HepG2 (cell line): ENCODE data around the gene NEK11. TPM values are rescaled to one million over a fixed set of nuclear protein-coding genes. Genes with fewer than 3 reads are reported as not detected.

ENCODE experiments used
- ATAC-seq: fragments of 200-7000 bp; cut with Tn5 transposase; 3 replicates; pipeline ENCODE4 v1.9.1; 2020; ENCODE audit warnings: mild to moderate bottlenecking, moderate library complexity
- BruUV-seq: library from RNA; stranded (reverse); fragments of 400-500 nt; replicated peaks from 2 replicates; lab custom pipeline; 2021; lab: Mats Ljungman, UMichigan
- CTCF ChIA-PET: fragments of 300-600 bp; formaldehyde crosslinking; extraction: SDS; loops from one replicate; lab custom pipeline; 2021; ENCODE audit warnings: low total read pairs, inconsistent platforms, low intra/inter-chr PET ratio; lab: Yijun Ruan, JAX
- POLR2A ChIA-PET: fragments of 350-600 bp; sonication (Branson Sonifier 250); formaldehyde crosslinking; loops from one replicate; lab custom pipeline; 2020; ENCODE audit warnings: antibody characterized with exemption, inconsistent platforms; lab: Yijun Ruan, JAX
- DNase-seq: peaks from one replicate; pipeline ENCODE4 v3.0.0-alpha.2; 2015; ENCODE audit warnings: low spot score
- FAIRE-seq: peaks from 3 replicates; lab custom pipeline; 2011; peaks lifted over from hg19 to GRCh38; lab: Jason Lieb, UNC
- H2AFZ ChIP-seq: one replicate; pipeline ENCODE4 v1.6.1; 2011; ENCODE audit warnings: low read length, inconsistent platforms
- H3K27ac ChIP-seq: fragments of 300-600 bp; 3 replicates; pipeline ENCODE4 v1.8.0; 2011; ENCODE audit warnings: mixed run types, mild to moderate bottlenecking, mixed read lengths, low read length, inconsistent platforms; ENCODE audit not compliant: insufficient read depth; ENCODE audit errors: extremely low read length
- H3K27me3 ChIP-seq, 2 experiments: fragments of 200-600 bp in 1 of 2; 2 replicates in 1 of 2; 3 replicates in 1 of 2; pipeline versions ENCODE4 v1.6.0 to v1.8.0; 2011; ENCODE audit warnings: low read length in 2 of 2, mild to moderate bottlenecking in 2 of 2, moderate library complexity in 2 of 2, inconsistent platforms in 1 of 2; ENCODE audit not compliant: insufficient read depth in 2 of 2, control insufficient read depth in 1 of 2
- H3K36me3 ChIP-seq, 2 experiments: fragments of 200-600 bp in 1 of 2; replicated peaks in 1 of 2; 2 replicates in 1 of 2; 3 replicates in 1 of 2; pipeline versions ENCODE4 v1.5.1 to v1.8.0; 2011; ENCODE audit warnings: low read length in 2 of 2, inconsistent platforms in 1 of 2; ENCODE audit not compliant: insufficient read depth in 2 of 2, control insufficient read depth in 1 of 2
- H3K4me1 ChIP-seq: 2 replicates; pipeline ENCODE4 v1.5.1; 2012; ENCODE audit warnings: low read length, inconsistent platforms; ENCODE audit not compliant: insufficient read depth
- H3K4me2 ChIP-seq: 2 replicates; pipeline ENCODE4 v1.6.0; 2011; ENCODE audit warnings: low read depth, low read length, inconsistent platforms
- H3K4me3 ChIP-seq, 3 experiments: fragments of 200-600 bp in 1 of 3; sonication (generic), shearing (Covaris generic) in 1 of 3; replicated peaks in 1 of 3; 2 replicates each; pipeline ENCODE4 v1.5.1; 2011 to 2016; ENCODE audit warnings: low read length in 3 of 3, inconsistent platforms in 2 of 3, low read depth in 2 of 3, mild to moderate bottlenecking in 2 of 3, control low read depth in 1 of 3, mixed read lengths in 1 of 3; ENCODE audit not compliant: insufficient read depth in 1 of 3
- H3K79me2 ChIP-seq: one replicate; pipeline ENCODE4 v1.6.1; 2011; ENCODE audit warnings: low read length, inconsistent platforms; ENCODE audit not compliant: insufficient read depth
- H3K9ac ChIP-seq: 2 replicates; pipeline ENCODE4 v1.6.0; 2011; ENCODE audit warnings: mild to moderate bottlenecking, low read depth, low read length, inconsistent platforms; ENCODE audit not compliant: insufficient read depth
- H3K9me3 ChIP-seq: 2 replicates; pipeline ENCODE4 v1.5.1; 2012; ENCODE audit warnings: mild to moderate bottlenecking, low read length
- H4K20me1 ChIP-seq: 2 replicates; pipeline ENCODE4 v1.6.0; 2011; ENCODE audit warnings: inconsistent platforms, mild to moderate bottlenecking, low read length, moderate library complexity; ENCODE audit not compliant: insufficient read depth
- AGO1 ChIP-seq: fragments of 200-400 bp; formaldehyde crosslinking; IDR thresholded peaks from 2 replicates; pipeline ENCODE4 v1.6.1; 2017; ENCODE audit warnings: mild to moderate bottlenecking, low read depth, low read length, moderate library complexity; ENCODE audit not compliant: poor library complexity, severe bottlenecking
- ATF1 ChIP-seq: IDR thresholded peaks from 2 replicates; pipeline ENCODE4 v1.6.1; 2016; ENCODE audit warnings: mild to moderate bottlenecking, control low read depth
- ELF3 ChIP-seq: IDR thresholded peaks from 2 replicates; pipeline ENCODE4 v1.6.1; 2016; ENCODE audit warnings: missing genetic modification reagents, missing compliant biosample characterization
- FOXA3 ChIP-seq: IDR thresholded peaks from 2 replicates; pipeline ENCODE4 v1.6.1; 2016; ENCODE audit warnings: missing genetic modification reagents, missing compliant biosample characterization
- HNF4A ChIP-seq: sonication (generic); formaldehyde crosslinking; IDR thresholded peaks from 2 replicates; pipeline ENCODE4 v1.4.0; 2020; ENCODE audit warnings: missing genetic modification reagents
- HNF4G ChIP-seq, 2 experiments: sonication (generic) in 1 of 2; formaldehyde crosslinking in 1 of 2; IDR thresholded peaks; 2 replicates each; pipeline versions ENCODE4 v1.4.0 to v1.6.1; 2011 to 2020; ENCODE audit warnings: borderline replicate concordance in 2 of 2, low read depth in 2 of 2, mild to moderate bottlenecking in 2 of 2, low read length in 1 of 2, missing genetic modification reagents in 1 of 2, moderate library complexity in 1 of 2
- KLF6 ChIP-seq: IDR thresholded peaks from 2 replicates; pipeline ENCODE4 v1.8.0; 2016; ENCODE audit warnings: missing biosample characterization, missing genetic modification reagents
- MYNN ChIP-seq: sonication (generic); formaldehyde crosslinking; IDR thresholded peaks from 2 replicates; pipeline ENCODE4 v1.4.0; 2020; ENCODE audit warnings: mild to moderate bottlenecking, low read depth, missing genetic modification reagents
- NCOR1 ChIP-seq: fragments of 200-600 bp; sonication (generic); IDR thresholded peaks from 2 replicates; pipeline ENCODE4 v1.7.0; 2017; ENCODE audit warnings: antibody characterized with exemption, low read length, borderline replicate concordance
- NR2C2 ChIP-seq: sonication (generic); formaldehyde crosslinking; IDR thresholded peaks from 2 replicates; pipeline ENCODE4 v1.4.0; 2020; ENCODE audit warnings: missing genetic modification reagents, mild to moderate bottlenecking, moderate library complexity, borderline replicate concordance
- POLR2A ChIP-seq, 2 experiments: IDR thresholded peaks; 2 replicates each; pipeline ENCODE4 v1.6.1; 2011; ENCODE audit warnings: low read depth in 2 of 2, low read length in 2 of 2, mild to moderate bottlenecking in 1 of 2, moderate library complexity in 1 of 2; ENCODE audit not compliant: insufficient read depth in 1 of 2
- PRPF4 ChIP-seq: fragments of 200-400 bp; formaldehyde crosslinking; IDR thresholded peaks from 2 replicates; pipeline ENCODE4 v1.6.1; 2016; ENCODE audit warnings: low read length, low read depth; ENCODE audit not compliant: poor library complexity, severe bottlenecking
- TBX3 ChIP-seq: fragments of 450-650 bp; IDR thresholded peaks from 2 replicates; pipeline ENCODE4 v1.6.1; 2017; ENCODE audit warnings: antibody characterized with exemption, mild to moderate bottlenecking, inconsistent platforms, borderline replicate concordance
- ZNF430 ChIP-seq: sonication (generic); formaldehyde crosslinking; IDR thresholded peaks from 2 replicates; pipeline ENCODE4 v1.9.0; 2021; ENCODE audit warnings: mild to moderate bottlenecking, missing genetic modification reagents
- ZNF546 ChIP-seq: sonication (generic); formaldehyde crosslinking; conservative IDR thresholded peaks from 2 replicates; pipeline ENCODE4 v1.8.1; 2023; ENCODE audit warnings: mild to moderate bottlenecking, missing genetic modification reagents
- ZNF547 ChIP-seq: sonication (generic); formaldehyde crosslinking; IDR thresholded peaks from 2 replicates; pipeline ENCODE4 v1.5.1; 2020; ENCODE audit warnings: mild to moderate bottlenecking, missing genetic modification reagents
- ZNF784 ChIP-seq: sonication (generic); formaldehyde crosslinking; IDR thresholded peaks from 2 replicates; pipeline ENCODE4 v1.5.1; 2020; ENCODE audit warnings: missing genetic modification reagents, mild to moderate bottlenecking, borderline replicate concordance
- WGBS: methylation state at CpG from one replicate; pipeline ENCODE4 v1.1.6; 2017; ENCODE audit warnings: low lambda C conversion rate; 5-methylcytosine and 5-hydroxymethylcytosine counted together
- in situ Hi-C: cut with HindIII; loops from 2 replicates; pipeline ENCODE4 v1.10.0; 2017; ENCODE audit warnings: low pct_unique_long_range_greater_than_20kb; ENCODE audit not compliant: extremely low pct_ligation_motif_present
- intact Hi-C: fragments of 100-400 bp; cut with micrococcal nuclease; formaldehyde crosslinking; loops from one replicate; pipeline ENCODE4 v1.10.0; 2022; ENCODE audit not compliant: unreplicated experiment
- polyA plus RNA-seq, 8 experiments: library from polyadenylated mRNA; depleted of rRNA in 3 of 8; stranded (reverse) in 7 of 8; unstranded in 1 of 8; fragments of >200 nt; fragmentation: Illumina TruSeq in 4 of 8; extraction: Trizol in 4 of 8; gene quantifications; 2 replicates each; pipeline versions ENCODE4 v1.2.1 to v1.2.3, GENCODE V29; 2011 to 2016; ENCODE audit warnings: low read depth in 4 of 8, missing spikeins in 1 of 8, mixed read lengths in 1 of 8; ENCODE audit not compliant: insufficient read depth in 1 of 8
- total RNA-seq, 5 experiments: library from RNA; depleted of rRNA; stranded (reverse); fragments of >200 nt; fragmentation: Illumina TruSeq; extraction: Trizol; gene quantifications; 2 replicates each; pipeline ENCODE4 v1.2.3, GENCODE V29; 2016; ENCODE audit warnings: low read depth in 1 of 5
- TF ChIP-seq, protein P1 (sequence below): sonication (generic); formaldehyde crosslinking; conservative IDR thresholded peaks from 2 replicates; pipeline ENCODE4 v1.4.0; 2020; ENCODE audit warnings: mild to moderate bottlenecking, missing genetic modification reagents, moderate library complexity

The NEK11 gene
- total and polyA plus RNA-seq, 2 of the 13 experiments (the other 11 are each of a cell fraction or from before 2014, with no cell fraction given), result 0.95 to 2.2 TPM

DNA sequence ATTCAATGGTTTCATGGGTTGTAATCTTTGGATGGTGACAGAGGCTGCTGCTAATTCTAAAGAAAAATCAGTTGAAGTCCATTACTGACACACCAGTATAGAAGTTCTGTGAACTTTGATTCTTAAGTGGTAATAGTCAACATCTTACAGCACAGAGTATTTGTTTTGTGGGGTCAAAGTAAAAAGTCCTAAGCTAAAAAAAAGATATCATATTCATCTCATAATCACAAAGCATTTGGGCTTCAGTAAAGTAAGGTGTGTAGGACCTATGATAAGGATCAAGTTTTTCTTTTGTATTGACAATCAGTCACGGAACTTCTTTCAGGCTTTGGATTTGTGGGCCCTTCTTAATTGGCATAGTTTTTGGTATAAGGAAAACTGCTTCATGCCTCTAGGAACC, 1.1 kb upstream of the NEK11 start:
- ChIA-PET POLR2A (interaction anchor here (1.4 to 2.0 kb wide), 3 partner anchors 132 to 1004 kb away, joined by 3 to 14 read pairs (median 13); partner anchors contain the start of genes ATP2C1 and NUDT16), CTCF (no interaction called here)
- WGBS, result 69% methylated on average over 1 of the region's 1 CpG
- peak overlapping the region; percentile 84; the same call in 1 of the 2 replicates for H3K9ac ChIP-seq
- ATAC-seq (no peak), FAIRE-seq (no peak), DNase-seq (no peak)
- H3K36me3 ChIP-seq, result no peaks in the 10 kb centered on the region; a peak in 1 of 5 replicates
- H2AFZ ChIP-seq, result no peak overlapping the region
- H3K79me2 ChIP-seq, result no peaks in the 10 kb centered on the region
- peaks cover 20% of the 10 kb centered on the region for H3K4me1 ChIP-seq
- no peaks in the 10 kb centered on the region for H4K20me1 ChIP-seq
- peak overlapping the region in 2 of 3 experiments; percentile 67 to 81; a peak in 3 of 6 replicates for H3K4me3 ChIP-seq
- no peaks in the 10 kb centered on the region for H3K9me3 ChIP-seq
- no peaks in the 10 kb centered on the region for H3K27me3 ChIP-seq
- TF ChIP-seq ZNF430 (CRISPR knock-in tag) (no peak), KLF6 (CRISPR knock-in tag) (0 out of 2 replicates have a peak, but pooled peaks have one; percentile 34), ZNF546 (CRISPR knock-in tag) (no peak), FOXA3 (CRISPR knock-in tag) (0 out of 2 replicates have a peak, but pooled peaks have one; percentile 10), NR2C2 (no peak), AGO1 (no peak), ZNF784 (CRISPR knock-in tag) (no peak), NCOR1 (peak; percentile 51; the same call in 1 of the 2 replicates), TBX3 (no peak), HNF4G (IDR thresholded peaks at IDR 0.05; ENCODE audit: borderline replicate concordance, low read depth, low read length) (peak; percentile 52; the same call in 1 of the 2 replicates), HNF4G (CRISPR knock-in tag; IDR thresholded peaks at IDR 0.05; ENCODE audit: borderline replicate concordance, low read depth) (no peak), MYNN (no peak), ZNF547 (CRISPR knock-in tag) (no peak), HNF4A (CRISPR knock-in tag) (peak; percentile 73), PRPF4 (peak; percentile 16), ELF3 (no peak), ATF1 (CRISPR knock-in tag) (0 out of 2 replicates have a peak, but pooled peaks have one; percentile 5), POLR2A (IDR thresholded peaks at IDR 0.05; ENCODE audit: insufficient read depth in 1 of 2, low read depth in 2 of 2, low read length in 2 of 2) (0 out of 4 replicates have a peak, but pooled peaks of 1 of the 2 experiments have one; percentile 19)
- TF ChIP-seq, protein P1, sequence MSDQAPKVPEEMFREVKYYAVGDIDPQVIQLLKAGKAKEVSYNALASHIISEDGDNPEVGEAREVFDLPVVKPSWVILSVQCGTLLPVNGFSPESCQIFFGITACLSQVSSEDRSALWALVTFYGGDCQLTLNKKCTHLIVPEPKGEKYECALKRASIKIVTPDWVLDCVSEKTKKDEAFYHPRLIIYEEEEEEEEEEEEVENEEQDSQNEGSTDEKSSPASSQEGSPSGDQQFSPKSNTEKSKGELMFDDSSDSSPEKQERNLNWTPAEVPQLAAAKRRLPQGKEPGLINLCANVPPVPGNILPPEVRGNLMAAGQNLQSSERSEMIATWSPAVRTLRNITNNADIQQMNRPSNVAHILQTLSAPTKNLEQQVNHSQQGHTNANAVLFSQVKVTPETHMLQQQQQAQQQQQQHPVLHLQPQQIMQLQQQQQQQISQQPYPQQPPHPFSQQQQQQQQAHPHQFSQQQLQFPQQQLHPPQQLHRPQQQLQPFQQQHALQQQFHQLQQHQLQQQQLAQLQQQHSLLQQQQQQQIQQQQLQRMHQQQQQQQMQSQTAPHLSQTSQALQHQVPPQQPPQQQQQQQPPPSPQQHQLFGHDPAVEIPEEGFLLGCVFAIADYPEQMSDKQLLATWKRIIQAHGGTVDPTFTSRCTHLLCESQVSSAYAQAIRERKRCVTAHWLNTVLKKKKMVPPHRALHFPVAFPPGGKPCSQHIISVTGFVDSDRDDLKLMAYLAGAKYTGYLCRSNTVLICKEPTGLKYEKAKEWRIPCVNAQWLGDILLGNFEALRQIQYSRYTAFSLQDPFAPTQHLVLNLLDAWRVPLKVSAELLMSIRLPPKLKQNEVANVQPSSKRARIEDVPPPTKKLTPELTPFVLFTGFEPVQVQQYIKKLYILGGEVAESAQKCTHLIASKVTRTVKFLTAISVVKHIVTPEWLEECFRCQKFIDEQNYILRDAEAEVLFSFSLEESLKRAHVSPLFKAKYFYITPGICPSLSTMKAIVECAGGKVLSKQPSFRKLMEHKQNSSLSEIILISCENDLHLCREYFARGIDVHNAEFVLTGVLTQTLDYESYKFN, result peak; percentile 43
- intact Hi-C loops, result no loop called here
- in situ Hi-C loops, result loop anchor here (25.0 kb wide), 2 partner anchors 462 to 987 kb away; no protein-coding TSS in a partner anchor
- H3K27ac ChIP-seq, result peak overlapping the region; percentile 82
- no TSS peak for BruUV-seq
- H3K4me2 ChIP-seq, result peak overlapping the region; percentile 76
